HUES6 (cell line): ENCODE data around the gene SEPTIN7.

Experiments used
- H3K27ac ChIP-seq: 2 replicates; pipeline ENCODE4 v1.7.0; 2013; ENCODE audit warnings: low read depth, mild to moderate bottlenecking, low read length, inconsistent platforms
- H3K27me3 ChIP-seq: 2 replicates; pipeline ENCODE4 v1.6.1; 2013; ENCODE audit warnings: low read length; ENCODE audit not compliant: control insufficient read depth, insufficient read depth
- H3K36me3 ChIP-seq: 2 replicates; pipeline ENCODE4 v1.6.1; 2013; ENCODE audit warnings: low read length; ENCODE audit not compliant: control insufficient read depth, insufficient read depth
- H3K4me1 ChIP-seq: 2 replicates; pipeline ENCODE4 v1.6.1; 2013; ENCODE audit warnings: low read length; ENCODE audit not compliant: control insufficient read depth, insufficient read depth
- H3K4me3 ChIP-seq: 2 replicates; pipeline ENCODE4 v1.5.1; 2013; ENCODE audit warnings: low read depth, low read length
- H3K9ac ChIP-seq: one replicate; pipeline ENCODE4 v1.6.1; 2013; ENCODE audit warnings: mild to moderate bottlenecking, low read length
- H3K9me3 ChIP-seq: 2 replicates; pipeline ENCODE4 v1.6.1; 2013; ENCODE audit warnings: low read depth, low read length; ENCODE audit not compliant: control insufficient read depth, insufficient read depth

The SEPTIN7 gene

DNA sequence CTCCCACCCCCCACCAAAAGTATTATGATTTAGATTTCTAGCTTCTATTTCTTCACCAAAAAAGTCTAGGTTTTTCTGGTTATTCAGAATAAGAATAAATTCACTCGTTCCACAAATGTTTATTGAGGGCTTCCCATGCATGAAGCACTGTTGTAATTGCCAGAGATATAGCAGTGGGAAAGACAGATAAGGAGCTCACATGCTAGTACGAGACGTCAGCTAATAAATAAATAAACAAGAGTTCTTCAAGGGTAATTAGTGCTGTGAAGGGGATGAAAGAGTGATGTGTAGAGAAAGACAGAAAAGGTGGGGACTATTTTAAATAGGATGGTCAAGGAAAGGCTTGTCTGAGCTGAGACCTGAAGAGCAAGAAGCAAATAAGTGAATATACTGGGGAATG is 38.1 kb upstream of the SEPTIN7 start:
- Histone ChIP-seq H3K9ac (no peak overlapping the region), H3K27me3 (no peaks in the 10 kb centered on the region), H3K27ac (no peak overlapping the region), H3K36me3 (no peaks in the 10 kb centered on the region), H3K9me3 (no peaks in the 10 kb centered on the region), H3K4me1 (no peaks in the 10 kb centered on the region; the same call in 1 of the 2 replicates), H3K4me3 (no peak overlapping the region)

- Histone ChIP-seq H3K4me3 (no peak overlapping the region), H3K36me3 (no peaks in the 10 kb centered on the region), H3K27me3 (no peaks in the 10 kb centered on the region), H3K27ac (no peak overlapping the region), H3K4me1 (no peaks in the 10 kb centered on the region), H3K9me3 (no peaks in the 10 kb centered on the region), H3K9ac (no peak overlapping the region)
Measured at GRCh38 chr7:35768346-35768745, 32.5 kb upstream of the SEPTIN7 start.

GRCh38 chr7:35771776-35772175 is 29.1 kb upstream of the SEPTIN7 start:
- Histone ChIP-seq H3K4me3 (no peak overlapping the region), H3K27me3 (no peaks in the 10 kb centered on the region), H3K36me3 (no peaks in the 10 kb centered on the region), H3K4me1 (no peaks in the 10 kb centered on the region), H3K27ac (no peak overlapping the region), H3K9me3 (no peaks in the 10 kb centered on the region), H3K9ac (no peak overlapping the region)

GRCh38 chr7:35773994-35774393 is 26.9 kb upstream of the SEPTIN7 start:
- H3K4me3 ChIP-seq = no peak overlapping the region

DNA sequence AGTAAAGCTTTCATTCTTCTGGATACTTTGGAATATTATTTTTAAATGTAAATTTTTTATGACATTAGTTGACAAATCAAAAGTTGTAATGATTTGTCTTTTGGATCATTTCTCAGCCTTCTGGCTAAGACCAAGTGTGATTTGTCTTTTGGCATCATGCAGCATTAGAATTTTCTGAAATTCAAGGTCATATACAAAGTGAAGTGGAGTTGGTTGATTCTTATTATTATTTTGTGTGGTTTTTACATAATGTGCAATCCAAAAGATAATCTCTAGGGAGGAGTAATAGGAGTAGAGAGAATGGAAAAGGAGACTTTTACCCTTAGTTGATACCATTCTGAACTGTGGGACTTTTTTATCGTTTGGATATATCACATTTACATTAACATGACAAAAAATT is 24.2 kb upstream of the SEPTIN7 start:
- Histone ChIP-seq H3K4me3 (no peak overlapping the region), H3K9ac (no peak overlapping the region), H3K36me3 (no peaks in the 10 kb centered on the region), H3K9me3 (no peaks in the 10 kb centered on the region), H3K27me3 (no peaks in the 10 kb centered on the region), H3K4me1 (no peaks in the 10 kb centered on the region), H3K27ac (no peak overlapping the region)

More at GRCh38 chr7:35773994-35774393, 26.9 kb upstream of the SEPTIN7 start:
- no peak overlapping the region for H3K27ac ChIP-seq
- H3K36me3 ChIP-seq = no peaks in the 10 kb centered on the region
- no peaks in the 10 kb centered on the region for H3K4me1 ChIP-seq
- no peaks in the 10 kb centered on the region for H3K27me3 ChIP-seq
- no peak overlapping the region for H3K9ac ChIP-seq
- H3K9me3 ChIP-seq = no peaks in the 10 kb centered on the region

DNA sequence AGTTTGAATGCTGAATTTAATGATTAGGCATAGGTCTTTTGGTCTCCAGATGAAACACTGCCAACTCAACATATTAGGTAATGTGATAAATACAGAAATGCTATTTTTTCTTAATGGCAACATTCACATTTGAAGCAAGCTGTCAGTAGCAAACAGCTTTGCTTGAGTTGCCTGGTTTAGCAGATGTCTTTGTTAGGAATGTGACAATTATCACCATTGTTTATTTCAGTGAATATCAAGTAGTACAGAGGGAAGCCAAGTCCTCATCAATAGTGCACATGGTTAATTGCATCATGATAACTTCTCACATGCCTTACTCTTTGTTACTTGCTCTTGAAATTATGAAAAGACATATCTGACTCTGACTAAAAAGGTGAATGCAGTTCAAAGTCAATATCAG is 23.7 kb upstream of the SEPTIN7 start:
- Histone ChIP-seq H3K9me3 (no peaks in the 10 kb centered on the region), H3K27ac (no peak overlapping the region), H3K4me3 (no peak overlapping the region), H3K36me3 (no peaks in the 10 kb centered on the region), H3K9ac (no peak overlapping the region), H3K27me3 (no peaks in the 10 kb centered on the region), H3K4me1 (no peaks in the 10 kb centered on the region)

DNA sequence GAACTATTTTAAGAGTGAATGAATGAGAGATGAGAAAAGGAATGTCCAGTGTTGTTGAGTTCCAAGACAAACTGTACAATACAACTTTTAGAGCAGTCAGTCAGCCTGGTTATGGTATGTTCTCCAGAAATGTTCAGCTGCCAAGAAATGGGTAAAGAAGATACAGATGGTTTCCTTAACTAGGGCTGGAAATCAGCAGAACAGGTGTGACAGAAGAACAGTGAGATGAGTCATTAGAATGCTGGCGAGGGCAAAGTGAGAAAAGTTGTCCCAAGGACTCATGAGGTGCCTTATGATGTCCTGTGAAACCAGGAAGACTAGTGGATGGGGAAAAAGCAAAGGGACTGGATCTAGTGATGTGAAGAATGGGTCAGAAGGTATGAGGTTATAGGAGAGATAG is 20.8 kb upstream of the SEPTIN7 start:
- H3K9ac ChIP-seq = no peak overlapping the region
- H3K4me1 ChIP-seq = no peaks in the 10 kb centered on the region
- no peaks in the 10 kb centered on the region for H3K9me3 ChIP-seq
- no peaks in the 10 kb centered on the region for H3K27me3 ChIP-seq
- H3K36me3 ChIP-seq = no peaks in the 10 kb centered on the region
- no peak overlapping the region for H3K4me3 ChIP-seq
- no peak overlapping the region for H3K27ac ChIP-seq

- Histone ChIP-seq H3K27me3 (no peaks in the 10 kb centered on the region), H3K36me3 (no peaks in the 10 kb centered on the region), H3K4me1 (no peaks in the 10 kb centered on the region), H3K4me3 (no peak overlapping the region), H3K9me3 (no peaks in the 10 kb centered on the region), H3K9ac (no peak overlapping the region), H3K27ac (no peak overlapping the region)
Measured at GRCh38 chr7:35781200-35781701, 19.6 kb upstream of the SEPTIN7 start.

DNA sequence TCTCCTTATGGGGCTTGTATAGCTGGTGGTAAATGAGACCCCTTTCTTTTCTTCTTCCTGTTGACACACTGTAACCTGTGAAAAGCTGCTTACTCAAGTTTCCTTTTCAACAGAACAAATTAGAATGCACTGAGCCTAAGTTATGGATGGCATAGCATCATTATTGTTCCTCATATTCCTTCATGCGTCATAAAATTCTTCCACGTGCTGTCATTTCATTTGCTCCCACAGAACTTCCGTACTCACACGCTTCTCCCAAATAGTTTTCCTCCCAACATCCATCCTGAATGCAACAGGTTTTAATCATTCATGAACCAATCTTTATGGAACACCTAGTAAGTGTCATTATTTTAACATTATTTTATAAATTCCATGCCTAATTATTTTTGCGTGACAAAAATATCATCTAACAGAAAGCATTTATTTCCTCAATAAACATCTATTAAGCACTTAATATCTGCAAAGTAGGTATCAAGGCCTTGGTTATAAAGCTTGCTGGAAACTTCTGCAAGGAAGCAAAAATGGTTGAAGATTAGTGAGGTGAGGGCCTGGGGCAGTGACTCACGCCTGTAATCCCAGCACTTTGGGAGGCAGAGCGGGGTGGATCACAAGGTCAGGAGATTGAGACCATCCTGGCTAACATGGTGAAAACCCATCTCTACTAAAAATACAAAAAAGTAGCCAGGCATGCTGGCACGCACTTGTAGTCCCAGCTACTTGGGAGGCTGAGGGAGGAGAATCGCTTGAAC is 18.9 kb upstream of the SEPTIN7 start:
- H3K4me1 ChIP-seq = no peaks in the 10 kb centered on the region
- no peak overlapping the region for H3K27ac ChIP-seq
- no peak overlapping the region for H3K4me3 ChIP-seq
- H3K36me3 ChIP-seq = no peaks in the 10 kb centered on the region
- H3K27me3 ChIP-seq = no peaks in the 10 kb centered on the region
- no peak overlapping the region for H3K9ac ChIP-seq
- no peaks in the 10 kb centered on the region for H3K9me3 ChIP-seq

DNA sequence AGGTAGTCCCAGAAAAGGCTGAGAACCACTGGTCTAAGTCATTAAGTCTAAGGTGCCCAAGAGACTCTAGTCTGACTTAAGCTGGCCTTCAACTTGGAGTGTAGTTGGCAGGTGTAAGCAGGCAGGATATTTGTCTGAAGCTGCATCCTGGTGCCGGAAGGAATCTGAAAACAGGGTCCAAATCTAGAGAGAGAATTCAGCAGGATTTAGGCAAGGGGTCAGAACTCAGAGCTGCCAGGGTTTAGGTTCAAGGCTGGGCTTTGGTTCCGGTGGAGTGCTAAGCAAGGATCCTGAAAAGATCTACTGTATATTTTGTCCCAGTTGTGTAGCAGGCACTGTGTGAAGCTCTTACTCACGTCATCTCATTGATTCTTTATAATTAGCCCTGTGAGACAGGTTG is 16.5 kb upstream of the SEPTIN7 start:
- Histone ChIP-seq H3K9ac (no peak overlapping the region), H3K27ac (no peak overlapping the region), H3K4me3 (no peak overlapping the region), H3K4me1 (no peaks in the 10 kb centered on the region), H3K36me3 (no peaks in the 10 kb centered on the region), H3K27me3 (no peaks in the 10 kb centered on the region), H3K9me3 (no peaks in the 10 kb centered on the region)

DNA sequence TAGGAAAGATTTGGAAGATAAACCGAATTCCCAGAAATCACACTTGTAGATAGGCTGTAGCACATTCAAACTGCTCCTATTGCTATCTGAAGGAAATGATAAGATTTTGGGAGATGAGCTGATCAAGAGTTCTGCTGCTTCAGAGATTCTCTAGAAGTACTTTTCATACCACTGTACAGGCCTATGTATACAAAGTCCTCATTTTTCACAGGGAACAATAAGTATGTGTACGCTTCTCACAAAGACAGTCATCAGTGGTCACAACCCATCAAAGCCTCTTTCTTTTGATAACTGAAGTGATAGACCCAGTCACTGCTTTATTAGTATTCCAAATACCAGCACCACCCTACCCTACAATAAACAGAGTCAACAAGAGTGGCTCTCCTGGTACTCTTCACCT is 15.6 kb upstream of the SEPTIN7 start:
- H3K4me1 ChIP-seq = no peaks in the 10 kb centered on the region
- H3K27me3 ChIP-seq = no peaks in the 10 kb centered on the region
- H3K36me3 ChIP-seq = no peaks in the 10 kb centered on the region
- no peak overlapping the region for H3K4me3 ChIP-seq
- H3K27ac ChIP-seq = no peak overlapping the region
- H3K9me3 ChIP-seq = no peaks in the 10 kb centered on the region
- no peak overlapping the region for H3K9ac ChIP-seq
